HG03457 (cell line): ENCODE results near the gene USP6NL.

Source experiments
- ATAC-seq: cut with Tn5 transposase; IDR thresholded peaks from one replicate; pipeline ENCODE4 v1.9.1; 2021; ENCODE audit warnings: moderate number of reproducible peaks; ENCODE audit not compliant: unreplicated experiment

Gene USP6NL

DNA sequence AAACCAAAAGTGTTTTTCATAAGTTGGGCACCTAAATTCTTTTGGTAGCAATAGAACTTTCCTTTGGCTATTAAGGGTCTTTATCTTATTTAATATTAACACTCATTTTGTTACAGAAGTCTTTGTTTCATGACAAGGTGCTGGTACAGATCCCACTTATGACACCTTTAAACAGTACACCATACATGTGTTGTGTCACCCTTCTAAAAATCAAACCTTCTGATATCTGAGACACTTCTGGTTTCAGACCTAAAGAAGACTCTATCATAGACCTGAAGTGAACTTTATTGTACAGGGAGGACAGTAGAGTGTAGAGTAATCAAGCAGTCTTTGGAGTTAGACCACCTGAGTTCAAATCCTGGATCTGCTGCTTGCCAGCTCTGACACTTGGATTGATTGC lies 5.8 kb upstream of the USP6NL start:
- no peak for ATAC-seq

DNA sequence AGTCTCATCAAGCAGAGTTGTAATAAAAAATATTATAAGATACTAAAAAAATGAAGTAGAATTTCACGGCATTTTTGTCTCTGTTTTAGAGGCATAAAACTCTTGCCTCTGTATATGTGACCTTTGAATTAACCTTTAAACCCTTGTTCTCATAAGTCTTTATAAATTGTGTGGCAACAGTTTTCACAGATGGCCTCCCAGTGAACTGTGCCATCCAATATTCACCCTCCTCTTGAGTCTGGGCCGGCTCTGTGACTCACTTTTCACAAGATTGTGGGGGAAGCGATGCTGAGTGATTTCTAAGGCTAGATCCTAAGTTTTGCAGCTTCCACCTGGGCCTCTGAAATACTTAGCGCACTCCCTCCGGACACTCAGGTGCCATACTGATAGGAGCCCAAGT lies 4.6 kb upstream of the USP6NL start:
- ATAC-seq, result no peak

DNA sequence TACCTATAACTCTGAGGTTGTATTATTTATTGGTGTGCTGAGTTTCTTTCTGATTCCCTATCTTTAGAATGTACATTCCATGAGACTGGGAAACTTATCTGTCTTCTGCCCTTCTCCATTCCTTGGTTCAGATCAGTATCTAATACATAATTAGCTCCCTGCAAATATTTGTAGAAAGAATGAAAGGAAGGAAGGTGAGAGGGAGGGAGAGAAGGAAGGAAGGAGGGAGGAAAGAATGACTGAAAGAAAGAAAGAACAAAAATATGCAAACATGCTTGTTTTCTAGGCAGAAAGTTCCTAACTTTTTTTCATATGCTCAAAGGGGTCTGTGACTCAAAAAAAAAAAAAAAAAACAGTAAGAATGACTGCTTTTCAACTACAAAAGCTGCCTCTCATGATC lies 3.9 kb upstream of the USP6NL start:
- ATAC-seq, result no peak

DNA sequence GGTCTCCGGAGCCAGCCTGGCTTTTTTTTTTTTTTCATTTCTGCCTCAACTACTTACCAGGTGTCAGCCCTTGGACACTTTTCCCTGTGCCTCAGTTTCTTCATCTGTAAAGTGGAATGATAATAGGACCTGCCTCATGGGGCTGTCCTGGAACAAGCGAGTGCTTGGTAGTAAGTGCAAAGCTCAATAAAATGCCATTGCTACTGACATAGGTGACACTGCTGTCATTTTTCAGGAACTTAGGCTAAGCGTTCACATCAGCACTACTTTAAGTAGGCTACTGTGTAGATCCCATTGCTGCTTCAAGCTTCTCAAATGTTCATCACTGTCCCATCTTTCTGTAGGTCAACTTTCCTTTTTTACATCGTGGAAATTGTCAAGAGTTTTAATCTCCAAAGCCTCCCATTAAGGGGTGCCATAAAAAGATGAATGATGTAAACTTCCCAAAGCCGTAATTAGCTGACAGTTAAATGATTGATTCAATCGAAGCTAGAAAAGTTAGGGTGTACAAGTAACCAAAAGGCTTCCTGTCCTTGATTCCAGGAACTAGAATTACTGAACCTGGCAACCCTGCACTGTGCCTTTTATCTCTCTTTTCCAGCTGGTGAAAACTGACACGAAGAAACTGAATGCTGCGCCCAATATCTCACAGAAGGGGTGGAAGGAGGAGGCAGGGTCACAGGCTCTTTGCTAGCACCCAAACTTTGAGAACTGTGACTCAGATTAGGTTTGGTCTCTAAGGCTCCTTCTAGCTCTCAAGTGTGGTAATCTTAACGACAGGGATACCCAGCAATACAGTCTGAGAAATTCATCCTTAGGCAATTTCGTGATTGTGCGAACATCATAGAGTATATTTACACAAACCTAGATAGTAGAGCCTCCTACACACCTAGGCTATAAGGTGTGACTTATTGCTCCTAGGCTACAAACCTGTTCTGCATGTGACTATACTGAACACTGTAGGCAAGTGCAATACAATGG lies 861 bp upstream of the USP6NL start:
- no peak for ATAC-seq

DNA sequence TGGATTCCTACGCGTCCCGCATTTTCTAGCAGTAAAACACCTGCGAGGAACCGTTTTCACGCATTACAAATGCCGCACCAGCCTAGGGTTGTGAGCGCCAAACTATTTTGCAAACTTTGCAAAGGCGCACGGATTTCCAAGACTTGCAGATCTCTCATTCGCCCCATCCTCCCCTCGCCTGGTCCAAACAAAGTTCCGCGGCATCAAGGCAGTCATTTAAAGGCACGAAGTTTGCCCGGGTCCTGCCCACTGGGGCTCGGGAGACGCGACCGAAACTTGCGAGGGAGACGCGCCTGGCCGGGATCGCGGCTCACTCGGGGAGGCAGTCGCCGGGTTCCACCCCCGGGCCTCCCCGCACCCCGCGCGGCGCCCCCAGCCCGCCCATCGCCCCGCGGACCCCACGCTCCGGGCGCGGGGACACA lies 613 bp downstream of the USP6NL start:
- ATAC-seq, result no peak

DNA sequence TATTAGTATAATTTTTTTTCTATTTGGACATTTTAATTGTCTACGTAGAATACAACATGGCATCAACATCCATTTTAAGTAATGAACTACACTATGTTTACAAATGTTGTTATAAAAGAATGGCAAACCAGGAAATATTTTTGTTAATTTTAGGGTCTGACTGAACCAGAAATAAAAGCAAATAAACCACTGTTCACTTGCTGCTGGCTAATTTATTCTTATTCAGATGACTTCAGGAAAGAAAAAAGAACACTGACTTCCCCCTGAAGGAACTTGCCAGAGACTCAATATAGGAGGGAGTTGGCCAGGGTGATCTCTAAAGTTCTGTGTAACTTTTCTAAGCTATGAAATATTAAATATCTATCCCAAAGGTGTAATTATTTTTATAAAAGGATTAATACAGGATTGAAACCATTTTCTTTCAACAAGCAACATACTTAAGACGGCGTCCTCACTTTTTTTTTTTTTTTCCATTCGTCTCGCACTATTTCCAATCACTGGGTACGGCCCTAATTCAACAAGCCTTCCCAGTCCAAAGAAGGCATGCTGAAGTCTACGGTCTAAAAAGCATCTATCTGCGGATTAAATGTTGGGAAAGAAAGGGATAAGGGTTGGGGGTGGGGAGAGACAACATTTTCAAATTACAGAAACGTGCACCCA lies 1.2 kb downstream of the USP6NL start:
- no peak for ATAC-seq

DNA sequence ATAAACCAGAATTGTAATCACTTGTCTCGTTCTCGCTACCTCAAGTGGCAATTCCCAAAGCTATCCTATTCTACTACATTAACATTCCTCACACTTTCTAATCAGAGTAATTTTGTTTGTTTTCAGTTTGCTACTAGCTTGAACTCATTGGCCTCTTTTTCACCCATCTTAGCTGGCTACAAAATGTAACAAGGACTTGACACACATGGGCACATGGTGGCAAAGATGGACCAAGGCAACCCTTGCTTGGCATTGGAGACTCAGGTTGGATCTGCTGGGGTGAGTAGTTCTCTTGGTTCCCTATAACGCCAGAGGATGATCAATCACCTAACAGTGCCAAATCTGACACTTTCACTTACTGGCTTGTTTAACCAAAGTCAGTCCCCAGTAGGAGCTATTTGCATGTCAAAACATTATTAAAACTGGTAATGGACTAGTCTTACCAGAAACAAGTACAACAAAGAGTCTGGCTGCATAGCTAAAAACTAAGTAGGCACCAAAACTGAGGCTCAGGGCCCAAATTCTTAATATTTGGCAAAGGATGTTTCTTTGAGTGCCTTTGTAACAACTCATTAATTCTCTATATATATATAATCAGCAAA lies 1.9 kb downstream of the USP6NL start:
- ATAC-seq, result no peak

DNA sequence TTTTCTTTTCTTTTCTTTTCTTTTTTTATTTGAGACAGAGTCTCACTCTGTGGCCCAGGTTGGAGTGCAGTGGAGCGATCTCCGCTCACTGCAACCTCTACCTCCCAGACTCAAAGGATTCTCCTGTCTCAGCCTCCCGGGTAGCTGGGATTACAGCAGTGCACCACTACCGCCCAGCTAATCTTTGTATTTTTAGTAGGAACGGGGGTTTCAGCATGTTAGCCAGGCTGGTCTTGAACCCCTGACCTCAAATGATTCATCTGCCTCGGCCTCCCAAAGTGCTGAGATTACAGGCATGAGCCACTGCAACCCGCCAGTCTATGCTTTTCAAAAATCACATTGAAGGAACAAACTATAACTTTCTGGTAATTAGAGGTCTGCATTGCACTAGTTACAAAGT lies 2.4 kb downstream of the USP6NL start:
- no peak for ATAC-seq

DNA sequence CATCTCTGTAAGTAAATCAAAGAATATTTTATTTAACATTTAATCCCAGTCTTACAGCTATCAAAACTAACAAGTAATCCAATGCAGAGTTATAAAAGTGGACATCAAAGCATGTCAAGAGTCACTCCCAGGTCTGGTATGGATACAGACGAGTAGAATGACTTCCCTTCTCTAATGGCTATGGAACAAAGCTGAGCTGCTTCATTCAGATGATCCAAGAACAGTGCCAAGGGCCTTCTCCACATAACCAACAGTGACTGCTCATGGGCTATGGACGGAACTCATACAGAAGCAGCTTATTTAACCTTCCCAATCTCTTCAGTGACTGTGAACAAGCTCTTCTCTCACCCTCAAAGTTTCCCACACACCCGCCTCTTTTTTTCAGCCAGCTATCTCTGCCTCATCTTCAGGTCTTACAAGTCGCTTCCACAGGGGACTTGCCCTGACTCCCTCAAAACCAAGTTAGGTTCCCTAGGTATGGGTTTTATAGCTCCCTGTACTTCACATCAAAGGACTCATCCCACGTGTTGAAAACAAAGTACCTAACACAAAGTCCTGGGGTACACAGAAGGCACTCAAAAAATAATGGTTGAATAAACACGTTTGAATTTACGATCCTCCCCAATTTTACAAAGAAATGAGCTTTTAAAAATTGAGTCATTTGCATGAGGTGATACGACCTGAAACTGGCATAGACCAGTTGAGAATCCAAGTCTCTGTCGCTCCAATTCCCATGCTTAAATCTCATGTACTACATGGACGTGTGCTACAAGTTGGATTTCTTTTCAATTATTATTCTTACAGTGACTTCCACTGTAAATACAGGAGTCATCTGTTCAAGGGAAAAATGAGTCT lies 3.1 kb downstream of the USP6NL start:
- ATAC-seq, result no peak

DNA sequence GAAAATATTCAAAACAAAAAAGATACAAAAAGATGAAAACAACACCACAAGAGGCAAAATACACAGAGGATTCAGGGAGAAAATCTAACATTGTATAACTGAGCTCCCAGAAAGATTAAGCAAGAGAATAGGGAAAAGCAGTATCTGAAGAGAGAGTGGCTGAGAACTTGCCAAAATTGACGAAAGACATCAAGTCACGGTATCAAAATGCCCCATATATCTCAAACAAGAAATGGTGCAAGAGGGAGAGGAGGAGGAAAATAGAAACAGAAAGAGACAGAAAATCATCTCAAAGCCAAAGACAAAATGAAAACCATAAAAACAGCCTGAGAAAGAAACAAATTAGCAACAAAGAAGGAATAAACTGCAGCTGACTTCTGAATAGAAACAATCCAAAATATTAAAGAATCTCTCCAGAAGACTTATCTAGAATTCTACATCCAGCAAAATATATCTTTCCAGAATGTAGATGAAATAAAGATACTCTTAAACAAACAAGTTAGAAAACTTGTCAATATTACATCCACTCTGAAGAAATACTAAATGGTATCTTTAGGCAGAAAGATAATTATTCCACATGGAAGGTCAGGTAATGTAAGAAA lies 5.5 kb downstream of the USP6NL start:
- ATAC-seq, result no peak

DNA sequence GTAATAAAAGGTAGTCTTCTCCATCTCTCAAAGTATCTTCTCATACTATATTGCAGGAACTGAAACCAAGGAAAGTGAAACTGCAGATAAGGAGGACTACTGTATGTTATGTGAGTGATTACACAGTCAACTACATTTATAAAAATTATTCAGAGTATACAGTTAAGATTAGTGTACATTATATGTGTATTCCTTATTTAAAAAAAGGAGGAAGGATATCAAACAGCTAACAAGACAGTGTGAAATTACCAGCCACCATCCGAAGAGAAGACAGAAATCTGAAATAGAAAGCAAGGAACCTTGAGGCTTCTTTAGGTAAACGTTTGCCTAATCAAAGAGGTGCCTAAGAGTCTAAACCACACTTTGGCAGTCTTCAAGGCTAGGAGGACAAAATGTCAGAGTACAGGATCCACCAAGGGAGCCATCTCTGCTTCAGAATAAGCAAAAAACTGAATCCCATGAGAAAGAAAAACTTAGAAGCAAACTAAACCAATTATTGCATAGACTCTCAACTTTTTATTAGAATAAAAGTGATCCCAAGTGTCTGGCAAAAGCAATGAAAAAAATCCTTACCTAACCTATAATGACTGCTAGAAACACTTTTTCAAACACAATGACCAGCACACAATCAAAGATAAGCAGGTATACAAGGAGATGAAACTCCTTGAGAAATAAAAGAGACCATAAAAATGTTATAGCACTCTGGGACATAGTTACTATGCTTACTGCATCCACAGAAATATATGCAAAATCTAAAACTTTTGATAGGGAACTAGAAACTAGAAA lies 6.4 kb downstream of the USP6NL start:
- ATAC-seq, result no peak

DNA sequence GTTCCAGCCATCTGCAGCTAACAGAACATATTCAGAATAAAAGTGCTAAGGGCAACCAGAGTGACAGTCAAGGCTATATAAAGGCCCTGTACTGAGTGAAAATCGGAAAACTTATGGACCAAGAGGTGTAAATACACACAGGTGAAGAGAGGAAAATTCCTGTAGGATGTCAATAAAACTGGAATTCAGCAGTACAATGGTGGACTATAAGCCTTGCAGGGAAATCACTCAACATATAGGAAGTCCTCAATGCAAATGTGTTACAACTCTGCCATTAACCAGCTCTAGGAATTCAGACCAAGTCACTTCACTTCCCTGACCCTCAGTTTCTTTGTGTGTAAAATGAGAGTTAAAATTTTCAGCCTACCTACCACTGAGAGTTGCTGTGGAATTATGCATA lies 7.7 kb downstream of the USP6NL start:
- ATAC-seq, result no peak

DNA sequence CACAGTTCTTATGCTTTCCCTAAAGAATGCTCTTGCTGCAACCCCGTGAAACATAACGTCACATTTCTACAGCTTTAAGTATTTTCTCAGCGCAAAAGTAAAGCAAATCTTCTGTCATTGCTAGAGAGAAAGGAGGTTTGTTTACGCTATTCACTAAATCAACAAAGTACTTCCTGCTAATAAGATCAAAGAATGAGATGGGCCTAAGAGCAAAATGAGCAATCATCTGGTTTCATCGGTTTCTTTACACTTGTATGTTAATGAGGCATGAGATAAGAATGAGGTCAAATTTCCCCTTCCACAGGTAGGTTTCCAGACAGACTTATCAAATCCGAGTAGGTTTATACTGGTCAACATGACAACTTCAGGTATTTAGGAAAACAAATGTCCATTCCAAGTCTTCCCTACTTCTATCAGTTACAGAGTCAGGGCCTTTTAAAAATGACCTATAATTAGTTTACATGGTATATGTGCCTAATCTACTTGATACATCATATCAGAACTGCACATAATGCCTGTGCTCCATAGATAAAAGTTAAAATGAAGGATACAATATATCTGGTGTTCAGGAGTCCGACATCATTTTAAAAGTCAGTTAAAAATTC lies 8.4 kb downstream of the USP6NL start:
- ATAC-seq, result no peak

DNA sequence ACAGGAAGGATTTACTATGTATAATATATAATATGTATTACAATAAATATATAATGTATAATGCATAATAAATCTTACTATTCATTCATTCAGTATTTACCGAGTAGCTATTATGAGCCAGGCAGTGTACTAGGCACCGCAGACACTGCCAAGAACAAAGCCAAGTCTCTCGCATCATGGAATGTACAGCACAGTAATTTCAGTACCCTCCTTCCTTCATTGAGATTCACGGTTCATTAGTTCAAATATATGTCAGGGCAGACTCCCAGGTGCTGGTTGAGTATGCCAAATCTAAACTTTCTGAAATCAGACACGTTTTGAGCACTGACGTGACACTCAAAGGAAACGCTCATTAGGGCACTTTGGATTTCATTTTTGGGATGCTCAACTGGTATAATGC lies 9.1 kb downstream of the USP6NL start:
- no peak for ATAC-seq

DNA sequence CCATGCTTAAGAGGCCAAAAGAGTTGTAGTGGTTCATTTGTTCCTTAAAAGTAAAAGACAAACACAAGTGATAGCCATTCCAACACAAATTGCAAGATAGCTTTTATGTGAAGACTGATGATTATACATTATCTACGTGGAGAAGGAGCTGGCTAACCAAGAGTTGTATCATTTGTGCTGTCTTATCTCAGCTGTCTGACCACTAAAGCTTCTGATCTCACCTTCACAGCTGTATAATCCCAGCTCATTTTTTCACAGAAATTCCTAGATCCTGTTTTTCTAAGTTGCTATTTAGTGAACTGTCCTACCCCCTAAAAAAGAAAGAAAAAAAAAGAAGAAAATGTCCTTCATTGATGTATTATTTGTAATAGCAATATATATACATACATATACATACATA lies 9.8 kb downstream of the USP6NL start:
- ATAC-seq, result no peak

DNA sequence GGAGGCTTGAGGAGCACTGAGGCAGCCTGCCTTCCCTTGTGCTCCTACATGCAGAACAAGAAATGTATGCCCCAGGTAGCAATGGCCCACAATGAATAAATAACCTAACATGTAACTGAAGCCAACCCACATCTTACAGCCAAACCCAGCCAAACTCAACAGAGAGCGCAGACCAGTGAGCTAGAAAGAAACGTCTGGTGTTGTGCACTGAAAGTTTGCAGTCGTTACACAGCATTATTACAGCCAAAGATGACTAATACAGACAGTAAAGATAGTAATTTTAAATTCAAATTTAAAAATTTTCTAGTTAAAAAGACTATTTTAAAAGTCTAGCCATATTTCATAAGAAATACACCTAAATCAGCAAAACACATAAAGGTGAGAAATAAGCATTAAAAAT lies 11.2 kb downstream of the USP6NL start:
- no peak for ATAC-seq

DNA sequence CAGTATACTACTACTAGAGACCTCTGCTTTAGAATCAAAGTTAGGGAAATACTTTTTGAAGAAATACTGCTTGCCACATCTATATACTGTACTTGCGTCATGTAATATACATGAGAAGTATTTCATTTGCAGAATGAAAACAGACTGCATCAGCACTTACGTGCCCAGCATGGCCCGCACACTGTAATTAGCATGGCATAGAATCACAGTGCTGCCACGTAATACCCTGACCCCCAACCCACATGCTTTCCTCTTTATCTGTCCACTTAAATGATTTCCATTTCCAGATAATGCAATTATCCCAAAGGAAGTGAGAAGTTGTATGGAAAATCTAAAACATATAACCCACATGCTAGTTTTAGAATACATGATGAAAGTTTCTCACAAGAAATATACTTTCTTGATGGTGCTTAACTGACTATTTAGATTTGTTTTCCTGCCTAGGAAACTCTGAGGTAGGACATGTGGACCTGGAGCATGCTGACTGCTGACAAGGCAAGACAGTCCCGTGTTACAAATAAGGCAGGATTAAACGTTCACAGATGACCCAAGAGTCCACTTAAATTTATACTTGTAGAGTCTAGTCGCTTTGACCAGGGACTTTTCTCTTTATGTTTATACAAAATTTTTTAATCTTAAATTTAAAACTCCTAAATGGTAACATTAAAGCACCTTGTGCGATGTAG lies 12.6 kb downstream of the USP6NL start:
- no peak for ATAC-seq

DNA sequence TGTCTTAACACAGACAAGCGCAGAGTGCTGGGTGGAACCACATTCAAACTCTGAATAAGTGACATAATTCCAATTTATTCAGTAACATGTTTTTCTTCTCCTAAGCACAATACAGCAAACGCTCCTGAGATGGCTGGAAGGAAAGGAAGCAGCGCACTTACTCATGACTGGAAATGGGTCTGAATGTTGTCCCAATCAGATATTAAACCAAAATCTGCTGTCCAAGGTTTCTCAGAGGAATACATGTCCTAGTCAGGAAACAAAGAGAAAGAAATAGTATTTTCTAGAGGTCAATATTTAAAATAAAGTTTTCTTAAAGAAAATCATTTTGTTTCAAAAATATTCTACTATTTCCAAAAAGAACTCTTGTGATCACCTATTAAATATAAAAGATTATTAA lies 14.0 kb downstream of the USP6NL start:
- ATAC-seq, result no peak

DNA sequence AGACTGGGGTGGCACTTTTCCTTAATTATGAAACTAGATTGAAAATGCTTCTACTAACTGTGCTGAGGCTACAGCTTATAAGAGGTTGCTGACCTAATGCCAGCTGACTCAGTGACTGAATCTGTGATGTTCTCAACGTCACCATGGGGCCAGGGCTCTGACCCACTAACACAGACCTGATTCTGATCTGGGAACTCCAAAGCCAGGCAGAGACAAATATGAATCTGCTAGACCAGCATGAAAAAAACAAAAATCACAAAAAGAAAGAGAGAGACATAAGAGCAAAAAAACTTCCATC lies 16.1 kb downstream of the USP6NL start:
- ATAC-seq, result no peak
